ENCODE data around the gene TARBP1. TPM values are rescaled to one million over a fixed set of nuclear protein-coding genes. Genes with fewer than 3 reads are reported as not detected.

The TARBP1 gene
- total RNA-seq, 2 experiments from 2014 or later = 30.0 to 49.8 TPM

GRCh38 chr1:234507626-234508387 is 28.8 kb upstream of the TARBP1 start:
- no peaks in the 10 kb centered on the region for H4K20me1 ChIP-seq (ENCODE audit: insufficient read depth, low read length)
- H3K9me2 ChIP-seq (ENCODE audit: insufficient read depth, low read length) = no peaks in the 10 kb centered on the region
- no peaks in the 10 kb centered on the region for H3K9me3 ChIP-seq (ENCODE audit: low read length)
- no peak overlapping the region for H2AFZ ChIP-seq (ENCODE audit: low read length)
- H3K27ac ChIP-seq (ENCODE audit: low read depth, low read length, poor library complexity, severe bottlenecking) = no peak overlapping the region
- ChIA-PET CTCF (ENCODE audit: unreplicated experiment) (interaction anchor here (1.1 kb wide), 1 partner anchor 9 kb away, joined by 3 read pairs; no protein-coding TSS in a partner anchor), POLR2A (interaction anchor here (0.6 to 2.8 kb wide), 10 partner anchors 8 to 629 kb away, joined by 3 to 10 read pairs (median 6); no protein-coding TSS in a partner anchor)
- DNase-seq (ENCODE audit: low spot score) = no peak
- H3K4me1 ChIP-seq (ENCODE audit: insufficient read depth, low read length, poor library complexity, severe bottlenecking) = peaks cover 8% of the 10 kb centered on the region
- no peak for TF ChIP-seq EZH2phosphoT487 (IDR thresholded peaks at IDR 0.05; ENCODE audit: borderline replicate concordance, low read depth, low read length)
- TF ChIP-seq CTCF (conservative IDR thresholded peaks at IDR 0.05; ENCODE audit: low read length) = no peak
- intact Hi-C loops (cut with micrococcal nuclease; ENCODE audit: unreplicated experiment) = no loop called here
- no peaks in the 10 kb centered on the region for H3K79me2 ChIP-seq (ENCODE audit: insufficient read depth, low read depth, low read length)
- no peak overlapping the region for H3K4me2 ChIP-seq (ENCODE audit: low read length)
- no peaks in the 10 kb centered on the region for H3K36me3 ChIP-seq (ENCODE audit: insufficient read depth, low read length)
- H3K4me3 ChIP-seq (ENCODE audit: low read depth, low read length, poor library complexity, severe bottlenecking) = no peak overlapping the region
- BruUV-seq (replicated peaks) = no TSS peak

DNA sequence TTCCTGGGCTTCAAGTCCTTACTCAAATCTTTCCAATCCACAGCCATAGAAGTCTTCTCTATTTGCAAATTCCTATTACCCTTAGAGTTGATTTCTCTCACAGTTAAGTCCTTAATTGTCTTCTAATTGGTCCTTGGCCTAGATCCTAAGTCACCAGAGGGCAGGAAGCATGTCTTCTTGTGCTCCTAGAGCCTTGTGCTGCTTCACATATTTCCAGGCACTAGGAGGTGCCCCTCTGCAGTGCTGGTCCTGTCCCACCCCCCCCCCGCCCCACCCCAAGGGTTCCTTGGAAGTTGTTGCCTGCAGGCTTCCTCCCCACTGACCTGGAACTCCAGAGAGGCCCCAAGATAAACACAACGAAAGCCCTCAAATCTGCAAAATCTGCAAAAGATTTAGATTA is 28.1 kb upstream of the TARBP1 start:
- intact Hi-C loops (cut with micrococcal nuclease; ENCODE audit: unreplicated experiment) = no loop called here
- no peaks in the 10 kb centered on the region for H3K9me2 ChIP-seq (ENCODE audit: insufficient read depth, low read length)
- no peaks in the 10 kb centered on the region for H4K20me1 ChIP-seq (ENCODE audit: insufficient read depth, low read length)
- H3K36me3 ChIP-seq (ENCODE audit: insufficient read depth, low read length) = no peaks in the 10 kb centered on the region
- no TSS peak for BruUV-seq (replicated peaks)
- peaks cover under 1% of the 10 kb centered on the region for H3K4me1 ChIP-seq (ENCODE audit: insufficient read depth, low read length, poor library complexity, severe bottlenecking)
- ChIA-PET POLR2A (interaction anchor here (0.6 to 2.1 kb wide), 6 partner anchors 12 to 495 kb away, joined by 3 to 9 read pairs (median 4); no protein-coding TSS in a partner anchor), CTCF (ENCODE audit: unreplicated experiment) (interaction anchor here (0.6 kb wide), 1 partner anchor 252 kb away, joined by 3 read pairs; no protein-coding TSS in a partner anchor)
- no peaks in the 10 kb centered on the region for H3K79me2 ChIP-seq (ENCODE audit: insufficient read depth, low read depth, low read length)
- no peak overlapping the region for H3K4me2 ChIP-seq (ENCODE audit: low read length)
- no peak for DNase-seq (ENCODE audit: low spot score)
- H2AFZ ChIP-seq (ENCODE audit: low read length) = no peak overlapping the region
- H3K9me3 ChIP-seq (ENCODE audit: low read length) = no peaks in the 10 kb centered on the region
- TF ChIP-seq EZH2phosphoT487 (IDR thresholded peaks at IDR 0.05; ENCODE audit: borderline replicate concordance, low read depth, low read length) (no peak), CTCF (conservative IDR thresholded peaks at IDR 0.05; ENCODE audit: low read length) (no peak)
- no peak overlapping the region for H3K27ac ChIP-seq (ENCODE audit: low read depth, low read length, poor library complexity, severe bottlenecking)
- H3K4me3 ChIP-seq (ENCODE audit: low read depth, low read length, poor library complexity, severe bottlenecking) = no peak overlapping the region

DNA sequence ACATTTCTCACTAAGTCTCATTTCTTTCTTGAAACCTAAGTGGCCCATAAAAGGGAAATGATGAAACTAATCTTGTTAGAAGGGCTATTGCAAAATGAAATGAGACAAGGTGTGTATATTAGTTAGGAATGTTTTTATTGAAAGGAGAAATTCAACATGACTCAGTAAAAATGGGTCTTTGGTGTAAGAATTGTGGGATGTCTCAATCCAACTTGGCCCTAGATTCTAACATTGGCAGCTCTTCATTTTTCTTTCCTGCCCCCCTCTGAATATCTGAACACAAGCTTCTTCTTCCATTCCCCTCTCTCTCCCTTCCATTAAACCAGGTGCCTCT is 26.8 kb upstream of the TARBP1 start:
- ChIA-PET CTCF (ENCODE audit: unreplicated experiment) (interaction anchor here (1.0 kb wide), 1 partner anchor 16 kb away, joined by 3 read pairs; no protein-coding TSS in a partner anchor), POLR2A (interaction anchor here (0.6 to 2.1 kb wide), 6 partner anchors 8 to 529 kb away, joined by 3 to 7 read pairs (median 4); no protein-coding TSS in a partner anchor)
- Histone ChIP-seq H2AFZ (ENCODE audit: low read length) (peak overlapping the region; percentile 42; the same call in 1 of the 2 replicates), H4K20me1 (ENCODE audit: insufficient read depth, low read length) (no peaks in the 10 kb centered on the region), H3K36me3 (ENCODE audit: insufficient read depth, low read length) (no peaks in the 10 kb centered on the region), H3K9me3 (ENCODE audit: low read length) (no peaks in the 10 kb centered on the region), H3K9me2 (ENCODE audit: insufficient read depth, low read length) (no peaks in the 10 kb centered on the region), H3K4me3 (ENCODE audit: low read depth, low read length, poor library complexity, severe bottlenecking) (no peak overlapping the region), H3K4me1 (ENCODE audit: insufficient read depth, low read length, poor library complexity, severe bottlenecking) (peaks cover 2% of the 10 kb centered on the region), H3K4me2 (ENCODE audit: low read length) (no peak overlapping the region), H3K79me2 (ENCODE audit: insufficient read depth, low read depth, low read length) (no peaks in the 10 kb centered on the region), H3K27ac (ENCODE audit: low read depth, low read length, poor library complexity, severe bottlenecking) (no peak overlapping the region)
- DNase-seq (ENCODE audit: low spot score) = no peak
- TF ChIP-seq CTCF (conservative IDR thresholded peaks at IDR 0.05; ENCODE audit: low read length) = no peak
- intact Hi-C loops (cut with micrococcal nuclease; ENCODE audit: unreplicated experiment) = no loop called here
- BruUV-seq (replicated peaks) = no TSS peak

All from OCI-LY7 (cell line).